NT2/D1 (cell line): ENCODE results near the gene RXFP1.

Experiments
- SUZ12 ChIP-seq: IDR thresholded peaks from 2 replicates; pipeline ENCODE4 v1.6.1; 2011; ENCODE audit not compliant: insufficient read length, insufficient read depth; ENCODE audit errors: extremely low read depth
- ZNF274 ChIP-seq: IDR thresholded peaks from 2 replicates; pipeline ENCODE4 v1.6.1; 2011; ENCODE audit warnings: mild to moderate bottlenecking, low read depth, low read length

- TF ChIP-seq SUZ12 (no peak), ZNF274 (no peak)
These were observed 82.7 kb downstream of the RXFP1 start for GRCh38 chr4:158604369-158604768.
